ENCODE measurements around the gene ARPC1A. TPM values are rescaled to one million over a fixed set of nuclear protein-coding genes. Genes with fewer than 3 reads are reported as not detected.
A peak's percentile ranks its signal among the peaks of the same experiment; 100 is the strongest.

ARPC1A gene
- total RNA-seq, 1 experiment from 2014 or later = 253 TPM

DNA sequence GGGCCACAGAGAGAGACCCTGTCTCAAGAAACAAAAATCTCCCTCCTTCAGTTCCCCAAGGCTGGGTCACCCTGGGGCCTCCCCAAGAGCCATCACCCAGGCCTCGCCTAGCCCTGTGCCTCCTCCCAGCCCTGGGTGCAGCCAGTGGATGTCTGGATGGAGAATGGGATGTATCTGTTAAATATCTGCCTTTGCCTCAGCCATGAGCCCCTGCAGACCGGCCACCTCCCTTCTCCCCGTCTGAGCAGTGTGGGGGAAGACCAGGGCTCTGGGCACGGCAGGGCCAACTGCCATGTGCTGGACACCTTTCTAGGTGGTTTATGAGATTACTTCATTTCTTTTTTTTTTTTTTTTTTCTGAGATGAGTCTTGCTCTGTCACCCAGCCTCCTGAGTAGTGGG is 58.8 kb downstream of the ARPC1A start:
- in situ Hi-C loops (cut with HindIII; ENCODE audit: low pct_unique_long_range_greater_than_20kb, low sequenced_read_pairs) (no loop called here), intact Hi-C loops (cut with micrococcal nuclease; ENCODE audit: unreplicated experiment) (no loop called here)
- no peak for DNase-seq (ENCODE audit: low read depth, low spot score)
- no TSS peak for BruUV-seq (replicated peaks)
- no peak overlapping the region for H3K4me3 ChIP-seq (ENCODE audit: low read depth in 2 of 2, low read length in 2 of 2)
- no peaks in the 10 kb centered on the region; the same call in 1 of the 2 replicates for H3K36me3 ChIP-seq (ENCODE audit: control insufficient read depth, insufficient read depth, low read length)
- TF ChIP-seq TCF7L2 (IDR thresholded peaks at IDR 0.05; ENCODE audit: low read depth, low read length) (no peak), SIN3A (IDR thresholded peaks at IDR 0.05; ENCODE audit: borderline replicate concordance, insufficient read depth, low read depth, low read length) (no peak), POLR2AphosphoS5 (IDR thresholded peaks at IDR 0.05; ENCODE audit: low read depth, low read length) (no peak; the same call in 1 of the 2 replicates)
- TF ChIP-seq, protein P1, sequence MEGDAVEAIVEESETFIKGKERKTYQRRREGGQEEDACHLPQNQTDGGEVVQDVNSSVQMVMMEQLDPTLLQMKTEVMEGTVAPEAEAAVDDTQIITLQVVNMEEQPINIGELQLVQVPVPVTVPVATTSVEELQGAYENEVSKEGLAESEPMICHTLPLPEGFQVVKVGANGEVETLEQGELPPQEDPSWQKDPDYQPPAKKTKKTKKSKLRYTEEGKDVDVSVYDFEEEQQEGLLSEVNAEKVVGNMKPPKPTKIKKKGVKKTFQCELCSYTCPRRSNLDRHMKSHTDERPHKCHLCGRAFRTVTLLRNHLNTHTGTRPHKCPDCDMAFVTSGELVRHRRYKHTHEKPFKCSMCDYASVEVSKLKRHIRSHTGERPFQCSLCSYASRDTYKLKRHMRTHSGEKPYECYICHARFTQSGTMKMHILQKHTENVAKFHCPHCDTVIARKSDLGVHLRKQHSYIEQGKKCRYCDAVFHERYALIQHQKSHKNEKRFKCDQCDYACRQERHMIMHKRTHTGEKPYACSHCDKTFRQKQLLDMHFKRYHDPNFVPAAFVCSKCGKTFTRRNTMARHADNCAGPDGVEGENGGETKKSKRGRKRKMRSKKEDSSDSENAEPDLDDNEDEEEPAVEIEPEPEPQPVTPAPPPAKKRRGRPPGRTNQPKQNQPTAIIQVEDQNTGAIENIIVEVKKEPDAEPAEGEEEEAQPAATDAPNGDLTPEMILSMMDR (IDR thresholded peaks at IDR 0.05) = no peak
- TF ChIP-seq, protein P2, sequence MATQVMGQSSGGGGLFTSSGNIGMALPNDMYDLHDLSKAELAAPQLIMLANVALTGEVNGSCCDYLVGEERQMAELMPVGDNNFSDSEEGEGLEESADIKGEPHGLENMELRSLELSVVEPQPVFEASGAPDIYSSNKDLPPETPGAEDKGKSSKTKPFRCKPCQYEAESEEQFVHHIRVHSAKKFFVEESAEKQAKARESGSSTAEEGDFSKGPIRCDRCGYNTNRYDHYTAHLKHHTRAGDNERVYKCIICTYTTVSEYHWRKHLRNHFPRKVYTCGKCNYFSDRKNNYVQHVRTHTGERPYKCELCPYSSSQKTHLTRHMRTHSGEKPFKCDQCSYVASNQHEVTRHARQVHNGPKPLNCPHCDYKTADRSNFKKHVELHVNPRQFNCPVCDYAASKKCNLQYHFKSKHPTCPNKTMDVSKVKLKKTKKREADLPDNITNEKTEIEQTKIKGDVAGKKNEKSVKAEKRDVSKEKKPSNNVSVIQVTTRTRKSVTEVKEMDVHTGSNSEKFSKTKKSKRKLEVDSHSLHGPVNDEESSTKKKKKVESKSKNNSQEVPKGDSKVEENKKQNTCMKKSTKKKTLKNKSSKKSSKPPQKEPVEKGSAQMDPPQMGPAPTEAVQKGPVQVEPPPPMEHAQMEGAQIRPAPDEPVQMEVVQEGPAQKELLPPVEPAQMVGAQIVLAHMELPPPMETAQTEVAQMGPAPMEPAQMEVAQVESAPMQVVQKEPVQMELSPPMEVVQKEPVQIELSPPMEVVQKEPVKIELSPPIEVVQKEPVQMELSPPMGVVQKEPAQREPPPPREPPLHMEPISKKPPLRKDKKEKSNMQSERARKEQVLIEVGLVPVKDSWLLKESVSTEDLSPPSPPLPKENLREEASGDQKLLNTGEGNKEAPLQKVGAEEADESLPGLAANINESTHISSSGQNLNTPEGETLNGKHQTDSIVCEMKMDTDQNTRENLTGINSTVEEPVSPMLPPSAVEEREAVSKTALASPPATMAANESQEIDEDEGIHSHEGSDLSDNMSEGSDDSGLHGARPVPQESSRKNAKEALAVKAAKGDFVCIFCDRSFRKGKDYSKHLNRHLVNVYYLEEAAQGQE (IDR thresholded peaks at IDR 0.05; ENCODE audit: insufficient read depth in 1 of 2, low read depth in 2 of 2, low read length in 1 of 2) = no peak
- H3K9me3 ChIP-seq (ENCODE audit: control insufficient read depth, insufficient read depth, low read depth, low read length) = no peaks in the 10 kb centered on the region
- no peak overlapping the region for H3K27ac ChIP-seq (ENCODE audit: low read length)
- peaks cover 23% of the 10 kb centered on the region for H3K4me1 ChIP-seq (ENCODE audit: control insufficient read depth, insufficient read depth, low read length)
- no peaks in the 10 kb centered on the region for H3K27me3 ChIP-seq (ENCODE audit: control insufficient read depth, insufficient read depth, low read length)
- POLR2A ChIA-PET = no interaction called here
- peak; percentile 10; the same call in 1 of the 2 replicates for ATAC-seq
- CTCF ChIA-PET = no interaction called here

DNA sequence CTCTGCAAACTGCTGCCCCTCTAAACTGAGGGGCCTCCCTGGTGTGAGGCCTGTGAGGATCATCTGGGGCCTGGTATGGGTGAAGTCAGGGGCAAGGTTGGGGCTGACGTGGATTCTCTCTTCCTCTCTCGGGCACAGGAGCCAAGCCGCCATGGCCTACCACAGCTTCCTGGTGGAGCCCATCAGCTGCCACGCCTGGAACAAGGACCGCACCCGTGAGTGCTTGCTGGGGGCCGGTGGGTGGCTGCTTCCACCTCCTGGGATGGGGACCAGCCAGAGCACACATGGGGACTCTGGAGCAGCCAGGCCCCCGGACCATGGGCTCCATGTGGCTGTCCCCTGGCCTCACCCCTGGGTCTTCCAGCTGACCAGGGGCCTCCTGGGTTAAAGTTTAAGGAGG is 59.9 kb downstream of the ARPC1A start:
- TF ChIP-seq, protein P2 (IDR thresholded peaks at IDR 0.05; ENCODE audit: insufficient read depth in 1 of 2, low read depth in 2 of 2, low read length in 1 of 2) = no peak
- no peak for TF ChIP-seq POLR2AphosphoS5 (IDR thresholded peaks at IDR 0.05; ENCODE audit: low read depth, low read length)
- in situ Hi-C loops (cut with HindIII; ENCODE audit: low pct_unique_long_range_greater_than_20kb, low sequenced_read_pairs) (no loop called here), intact Hi-C loops (cut with micrococcal nuclease; ENCODE audit: unreplicated experiment) (no loop called here)
- Histone ChIP-seq H3K27me3 (ENCODE audit: control insufficient read depth, insufficient read depth, low read length) (no peaks in the 10 kb centered on the region), H3K27ac (ENCODE audit: low read length) (no peak overlapping the region), H3K4me3 (ENCODE audit: low read depth in 2 of 2, low read length in 2 of 2) (no peak overlapping the region), H3K4me1 (ENCODE audit: control insufficient read depth, insufficient read depth, low read length) (peaks cover 12% of the 10 kb centered on the region), H3K9me3 (ENCODE audit: control insufficient read depth, insufficient read depth, low read depth, low read length) (no peaks in the 10 kb centered on the region), H3K36me3 (ENCODE audit: control insufficient read depth, insufficient read depth, low read length) (peaks cover 2% of the 10 kb centered on the region; the same call in 1 of the 2 replicates)
- CTCF ChIA-PET = no interaction called here
- ATAC-seq = no peak
- no TSS peak for BruUV-seq (replicated peaks)
- POLR2A ChIA-PET = interaction anchor here (0.6 kb wide), 1 partner anchor 31 kb away, joined by 16 read pairs; no protein-coding TSS in a partner anchor
- DNase-seq (ENCODE audit: low read depth, low spot score) = no peak
